ENCODE data around the gene B3GNT9. TPM values are rescaled to one million over a fixed set of nuclear protein-coding genes. Genes with fewer than 3 reads are reported as not detected.

B3GNT9 gene
- total and polyA plus RNA-seq, 11 donors: 6.4 to 17.5 (median 11.9) TPM

GRCh38 chr16:67195676-67196075, 44.9 kb upstream of the B3GNT9 start:
- Histone ChIP-seq H3K36me3 (peaks cover 0 to 60% (median 50%) of the 10 kb centered on the region in 9 donors), H3K4me1 (peaks cover 2 to 54% (median 34%) of the 10 kb centered on the region in 12 donors), H3K27me3 (no peaks in the 10 kb centered on the region), H3K27ac (no peak overlapping the region), H3K9me3 (no peaks in the 10 kb centered on the region), H3K4me3 (no peak overlapping the region)
- TF ChIP-seq CTCF (IDR thresholded peaks at IDR 0.05) (no peak), POLR2A (IDR thresholded peaks at IDR 0.05) (no peak)
- 61 to 74% (median 71%) methylated on average over 3 to 5 of the region's 5 CpGs for WGBS, 4 donors
- ATAC-seq: no peak
- intact Hi-C loops (cut with DNase I): no loop called here
- no peak for DNase-seq

GRCh38 chr16:67194260-67194659, 43.5 kb upstream of the B3GNT9 start:
- Histone ChIP-seq H3K36me3 (peaks cover 0 to 60% (median 49%) of the 10 kb centered on the region in 9 donors), H3K9me3 (no peaks in the 10 kb centered on the region), H3K27ac (no peak overlapping the region), H3K27me3 (no peaks in the 10 kb centered on the region), H3K4me3 (no peak overlapping the region), H3K4me1 (peaks cover 2 to 57% (median 38%) of the 10 kb centered on the region in 12 donors)
- no peak for TF ChIP-seq POLR2A (IDR thresholded peaks at IDR 0.05)
- TF ChIP-seq CTCF (IDR thresholded peaks at IDR 0.05): no peak
- ATAC-seq (no peak), DNase-seq (peak in 1 of 5 donors; percentile 26)
- intact Hi-C loops (cut with DNase I): loop anchor here in 5 of 10 donors (5.0 kb wide), 2 partner anchors 33 to 53 kb away; partner anchors contain the start of genes TMEM208 (in 4 of the 5), FHOD1 (in 1 of the 5) and SLC9A5 (in 1 of the 5)
- 72 to 94% (median 90%) methylated on average over 2 to 6 of the region's 6 CpGs for WGBS, 4 donors

- Histone ChIP-seq H3K4me3 (peak overlapping the region in 8 of 12 donors; percentile 74 to 100 (median 94)), H3K9me3 (no peaks in the 10 kb centered on the region), H3K27ac (peak overlapping the region in 1 of 12 donors; percentile 89), H3K27me3 (no peaks in the 10 kb centered on the region), H3K4me1 (peaks cover 2 to 50% (median 36%) of the 10 kb centered on the region in 12 donors), H3K36me3 (peaks cover 0 to 56% (median 48%) of the 10 kb centered on the region in 9 donors)
- DNase-seq: no peak
- intact Hi-C loops (cut with DNase I): loop anchor here in 5 of 10 donors (5.0 kb wide), 2 partner anchors 34 to 54 kb away; partner anchors contain the start of genes TMEM208 (in 4 of the 5), FHOD1 (in 1 of the 5) and SLC9A5 (in 1 of the 5)
- no peak for ATAC-seq
- TF ChIP-seq CTCF (IDR thresholded peaks at IDR 0.05): no peak
- TF ChIP-seq POLR2A (IDR thresholded peaks at IDR 0.05): no peak
Observed at GRCh38 chr16:67193536-67193935, 42.7 kb upstream of the B3GNT9 start.

GRCh38 chr16:67192781-67193361, 42.1 kb upstream of the B3GNT9 start:
- peaks cover 0 to 49% (median 41%) of the 10 kb centered on the region in 9 donors for H3K36me3 ChIP-seq

More at GRCh38 chr16:67192781-67193361, 42.1 kb upstream of the B3GNT9 start:
- Histone ChIP-seq H3K4me1 (peaks cover 2 to 43% (median 30%) of the 10 kb centered on the region in 12 donors), H3K4me3 (peak overlapping the region; percentile 74 to 100 (median 94)), H3K27me3 (no peaks in the 10 kb centered on the region), H3K27ac (peak overlapping the region in 11 of 12 donors; percentile 80 to 93 (median 88)), H3K9me3 (no peaks in the 10 kb centered on the region)
- intact Hi-C loops (cut with DNase I): loop anchor here in 5 of 10 donors (5.0 kb wide), 2 partner anchors 34 to 54 kb away; partner anchors contain the start of genes TMEM208 (in 4 of the 5), FHOD1 (in 1 of the 5) and SLC9A5 (in 1 of the 5)
- WGBS, 4 donors: 23 to 30% (median 28%) methylated on average over 15 to 17 of the region's 17 CpGs
- DNase-seq: no peak
- ATAC-seq: no peak
- TF ChIP-seq POLR2A (IDR thresholded peaks at IDR 0.05): no peak

Measured in heart left ventricle (tissue), 16 donors.